Measurements from ENCODE around the gene ULK4.

ULK4 gene

GRCh38 chr3:41362638-41363559 is 599.0 kb downstream of the ULK4 start:
- DNase-seq (ENCODE audit: low spot score), result no peak

- DNase-seq (ENCODE audit: low spot score), result no peak
Observed at GRCh38 chr3:41357271-41357670, 604.6 kb downstream of the ULK4 start.

- DNase-seq (ENCODE audit: low spot score), result no peak
Observed at GRCh38 chr3:41356775-41357174, 605.1 kb downstream of the ULK4 start.

- no peak for DNase-seq (ENCODE audit: low spot score)
Observed at GRCh38 chr3:41352510-41352909, 609.4 kb downstream of the ULK4 start.

GRCh38 chr3:41350441-41350840 is 611.5 kb downstream of the ULK4 start:
- no peak for DNase-seq (ENCODE audit: low spot score)

- DNase-seq (ENCODE audit: low spot score), result no peak
Observed at GRCh38 chr3:41348401-41348800, 613.5 kb downstream of the ULK4 start.

- DNase-seq (ENCODE audit: low spot score), result no peak
Observed at GRCh38 chr3:41346698-41347270, 615.1 kb downstream of the ULK4 start.

- no peak for DNase-seq (ENCODE audit: low spot score)
Observed at GRCh38 chr3:41345788-41346187, 616.1 kb downstream of the ULK4 start.

GRCh38 chr3:41339758-41340157 is 622.1 kb downstream of the ULK4 start:
- DNase-seq (ENCODE audit: low spot score), result no peak

GRCh38 chr3:41338276-41338675 is 623.6 kb downstream of the ULK4 start:
- no peak for DNase-seq (ENCODE audit: low spot score)

- no peak for DNase-seq (ENCODE audit: low spot score)
Observed at GRCh38 chr3:41334426-41334825, 627.5 kb downstream of the ULK4 start.

GRCh38 chr3:41331041-41331440 is 630.9 kb downstream of the ULK4 start:
- DNase-seq (ENCODE audit: low spot score), result no peak

- DNase-seq (ENCODE audit: low spot score), result no peak
Observed at GRCh38 chr3:41330465-41330864, 631.4 kb downstream of the ULK4 start.

GRCh38 chr3:41329881-41330280 is 632.0 kb downstream of the ULK4 start:
- DNase-seq (ENCODE audit: low spot score), result no peak

- DNase-seq (ENCODE audit: low spot score), result no peak
Observed at GRCh38 chr3:41328926-41329325, 633.0 kb downstream of the ULK4 start.

- no peak for DNase-seq (ENCODE audit: low spot score)
Observed at GRCh38 chr3:41327718-41328117, 634.2 kb downstream of the ULK4 start.

- no peak for DNase-seq (ENCODE audit: low spot score)
Observed at GRCh38 chr3:41324156-41324475, 637.8 kb downstream of the ULK4 start.

- no peak for DNase-seq (ENCODE audit: low spot score)
Observed at GRCh38 chr3:41323467-41324155, 638.3 kb downstream of the ULK4 start.

- no peak for DNase-seq (ENCODE audit: low spot score)
Observed at GRCh38 chr3:41321642-41321980, 640.3 kb downstream of the ULK4 start.

- DNase-seq (ENCODE audit: low spot score), result no peak
Observed at GRCh38 chr3:41320953-41321641, 640.8 kb downstream of the ULK4 start.

- no peak for DNase-seq (ENCODE audit: low spot score)
Observed at GRCh38 chr3:41318520-41318919, 643.4 kb downstream of the ULK4 start.

GRCh38 chr3:41317718-41318117 is 644.2 kb downstream of the ULK4 start:
- DNase-seq (ENCODE audit: low spot score), result no peak

GRCh38 chr3:41317298-41317697 is 644.6 kb downstream of the ULK4 start:
- DNase-seq (ENCODE audit: low spot score), result no peak
